SW 1271 (cell line): ENCODE results near the gene GABBR2.
A peak's percentile ranks its signal among the peaks of the same experiment; 100 is the strongest.
"Not testable (repeated sequence)": the region's sequence is repeated elsewhere in the genome, so short reads cannot be mapped to it uniquely, and the experiment has no call there.

Source experiments
- DNase-seq, 2 experiments: peaks; one replicate each; lab custom pipeline; 2025; lab: John Stamatoyannopoulos, UW

Gene GABBR2

DNA sequence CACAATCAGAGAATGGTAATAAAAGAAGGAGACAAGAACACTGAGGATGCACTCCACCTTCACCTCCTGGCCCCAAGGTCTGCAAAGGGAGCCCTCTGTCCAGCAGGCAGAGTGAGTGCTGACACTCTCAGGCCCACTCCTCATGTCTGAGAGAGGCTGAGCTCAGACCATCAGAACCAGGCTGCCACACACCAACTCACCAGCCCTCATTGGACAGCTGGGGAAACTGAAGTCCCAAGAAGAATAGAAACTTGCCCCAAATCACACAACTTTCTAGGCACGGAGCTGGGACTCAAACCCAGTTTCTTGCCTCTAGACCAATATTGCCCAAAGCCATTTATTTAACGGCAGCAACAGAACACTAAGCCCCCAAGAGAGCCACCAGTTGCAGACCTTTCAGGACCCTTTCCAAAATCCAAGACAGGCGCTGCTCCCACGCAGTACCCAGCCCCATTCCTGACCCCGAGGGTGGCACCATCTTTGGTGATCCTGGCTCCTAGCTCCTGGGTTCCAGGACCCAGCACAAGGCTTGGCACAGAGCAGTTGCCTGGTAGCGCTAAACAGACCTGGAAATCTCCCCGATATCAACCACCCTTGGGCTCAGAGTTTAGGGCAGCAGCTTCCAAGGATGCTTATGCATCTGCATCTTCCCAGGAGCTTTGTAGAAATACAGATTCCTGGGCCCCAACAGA lies 192.4 kb downstream of the GABBR2 start:
- DNase-seq: no peak

DNA sequence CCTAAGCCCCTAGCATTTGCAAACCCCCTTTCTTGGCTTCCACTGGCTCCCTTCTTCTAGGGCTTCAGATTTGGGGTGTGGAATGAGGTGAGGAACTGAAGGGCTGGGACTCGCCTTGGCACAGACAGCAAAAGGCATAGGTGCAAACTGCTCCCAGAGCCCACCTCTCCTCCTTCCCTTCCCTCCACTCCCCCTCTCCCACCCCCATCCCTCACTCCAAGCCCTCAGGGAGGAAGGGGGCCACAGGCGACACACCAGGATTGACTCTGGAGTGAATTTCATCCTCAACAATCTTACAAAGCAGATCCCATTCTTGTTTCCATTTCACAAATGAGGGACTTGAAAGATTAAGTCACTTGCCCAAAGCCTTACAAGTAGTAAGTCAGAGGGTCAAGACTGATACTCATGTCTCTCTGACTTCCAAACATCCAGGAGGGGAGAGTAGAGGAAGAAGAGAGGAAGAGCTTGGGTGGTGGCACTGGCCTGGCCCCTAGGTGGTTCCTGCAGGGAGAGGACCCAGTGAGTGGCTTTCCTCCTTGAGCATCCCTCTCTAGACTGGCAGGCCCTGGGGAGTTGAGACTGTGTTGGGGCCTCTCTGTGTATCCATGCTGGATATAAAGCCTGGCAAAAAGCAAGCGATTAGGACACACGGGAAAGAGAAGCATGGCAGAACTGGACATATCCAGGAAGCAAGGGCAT lies 193.1 kb downstream of the GABBR2 start:
- DNase-seq: no peak

DNA sequence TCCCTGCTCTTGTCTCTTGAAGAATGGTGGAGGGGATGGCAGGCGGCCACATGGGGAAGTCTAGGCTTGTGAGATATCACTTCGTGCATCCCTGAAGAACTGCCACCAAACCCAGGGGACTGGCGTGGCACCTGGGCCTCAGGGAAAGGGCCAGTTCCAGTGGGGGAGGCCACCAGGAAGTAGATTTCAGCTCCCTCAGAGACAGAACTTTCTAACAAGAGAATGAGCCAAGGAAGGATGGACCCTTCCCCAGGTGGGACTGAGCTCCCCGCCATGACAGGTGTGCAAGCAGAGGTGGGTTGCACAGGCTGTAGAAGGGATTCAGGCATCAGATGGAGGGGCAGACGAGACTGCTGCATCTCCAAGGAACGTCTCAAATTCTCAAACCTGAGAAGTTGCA lies 193.9 kb downstream of the GABBR2 start:
- no peak for DNase-seq

DNA sequence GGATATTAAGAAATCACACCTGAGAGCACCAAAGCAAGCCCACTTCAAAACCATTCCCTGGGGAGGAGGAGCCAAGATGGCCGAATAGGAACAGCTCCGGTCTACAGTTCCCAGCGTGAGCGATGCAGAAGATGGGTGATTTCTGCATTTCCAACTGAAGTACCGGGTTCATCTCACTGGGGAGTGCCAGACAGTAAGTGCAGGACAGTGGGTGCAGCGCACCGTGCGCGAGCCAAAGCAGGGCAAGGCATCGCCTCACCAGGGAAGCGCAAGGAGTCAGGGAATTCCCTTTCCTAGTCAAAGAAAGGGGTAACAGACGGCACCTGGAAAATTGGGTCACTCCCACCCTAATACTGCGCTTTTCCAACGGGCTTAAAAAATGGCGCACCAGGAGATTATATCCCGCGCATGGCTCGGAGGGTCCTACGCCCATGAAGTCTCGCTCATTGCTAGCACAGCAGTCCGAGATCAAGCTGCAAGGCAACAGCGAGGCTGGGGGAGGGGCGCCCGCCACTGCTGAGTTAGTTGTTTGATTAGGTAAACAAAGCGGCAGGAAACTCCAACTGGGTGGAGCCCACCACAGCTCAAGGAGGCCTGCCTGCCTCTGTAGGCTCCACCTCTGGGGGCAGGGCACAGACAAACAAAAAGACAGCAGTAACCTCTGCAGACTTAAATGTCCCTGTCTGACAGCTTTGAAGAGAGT lies 200.4 kb downstream of the GABBR2 start:
- not testable (repeated sequence) for DNase-seq

DNA sequence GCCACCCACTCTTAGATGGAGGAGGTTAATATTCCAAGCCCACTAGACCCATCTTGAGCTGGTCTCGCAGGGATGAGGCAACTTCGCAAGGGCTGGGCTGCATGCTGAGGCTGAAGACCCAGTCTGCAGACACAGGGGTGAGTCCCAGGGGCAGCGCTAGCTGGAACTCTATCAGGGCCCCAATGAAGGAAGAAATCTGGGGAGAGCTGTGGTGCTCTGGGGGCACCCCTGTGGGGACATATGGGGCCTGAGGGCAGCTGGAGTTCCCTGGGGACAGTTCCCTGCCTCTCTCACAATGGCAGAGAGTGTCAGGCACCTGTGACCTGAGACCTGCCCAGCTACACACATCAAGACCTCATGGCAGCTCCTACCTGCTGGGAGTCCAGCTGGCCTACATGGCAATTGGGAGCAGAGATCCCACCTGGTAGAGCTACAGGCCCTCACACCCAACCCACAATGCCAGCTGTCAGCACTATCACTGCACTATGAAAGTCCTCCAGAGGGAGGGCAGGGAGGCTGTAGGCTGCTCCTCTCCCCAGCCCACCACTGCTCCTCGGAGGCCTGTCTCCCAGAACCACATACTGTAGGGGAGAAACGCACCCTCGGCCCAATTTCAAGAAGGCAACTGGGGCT lies 202.2 kb downstream of the GABBR2 start:
- DNase-seq: no peak

DNA sequence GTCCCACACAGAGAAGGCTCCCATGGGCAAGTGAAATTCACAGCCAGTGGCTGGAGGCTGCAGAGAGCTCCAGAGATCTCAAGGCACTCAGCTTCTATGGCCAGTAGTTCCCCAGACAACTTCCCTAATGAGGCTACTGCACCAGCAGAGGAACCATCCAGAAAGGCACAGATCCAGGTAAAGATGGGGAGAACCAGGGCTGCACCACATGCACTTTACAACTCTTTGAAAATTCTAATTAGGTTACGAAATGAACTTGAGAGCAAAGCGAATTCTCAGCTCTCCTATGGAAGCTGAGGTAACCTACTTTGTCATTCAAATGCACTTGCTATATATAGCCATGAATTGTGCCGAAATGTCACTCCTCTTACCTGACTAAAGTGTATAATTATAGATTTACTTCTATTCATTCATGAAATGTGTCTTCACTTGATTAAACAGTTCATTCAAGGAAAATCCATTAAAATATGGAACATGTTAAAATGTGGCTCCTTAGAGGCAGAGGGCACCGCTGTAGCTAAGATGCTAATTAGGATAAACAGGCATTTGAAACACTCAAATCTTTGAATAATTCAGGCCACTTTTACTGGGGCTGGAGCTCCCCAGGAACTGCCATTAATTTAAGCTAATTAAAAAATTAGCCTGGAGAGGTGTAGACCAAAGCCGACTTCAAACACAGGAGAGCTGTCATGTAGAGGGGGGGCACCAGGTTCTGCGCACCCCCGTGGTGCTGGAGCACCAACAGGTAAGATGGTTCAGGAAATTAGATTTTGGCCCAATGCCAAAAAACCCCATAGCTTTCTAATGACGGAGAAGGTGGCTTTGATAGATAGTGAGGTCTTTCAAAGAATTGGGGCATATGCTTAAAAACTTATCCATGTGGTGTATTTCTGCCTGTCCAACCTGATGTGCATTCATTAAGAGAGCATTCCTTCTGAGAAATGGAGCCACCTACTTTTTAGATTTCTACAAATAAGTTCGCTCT lies 204.1 kb downstream of the GABBR2 start:
- DNase-seq: no peak

DNA sequence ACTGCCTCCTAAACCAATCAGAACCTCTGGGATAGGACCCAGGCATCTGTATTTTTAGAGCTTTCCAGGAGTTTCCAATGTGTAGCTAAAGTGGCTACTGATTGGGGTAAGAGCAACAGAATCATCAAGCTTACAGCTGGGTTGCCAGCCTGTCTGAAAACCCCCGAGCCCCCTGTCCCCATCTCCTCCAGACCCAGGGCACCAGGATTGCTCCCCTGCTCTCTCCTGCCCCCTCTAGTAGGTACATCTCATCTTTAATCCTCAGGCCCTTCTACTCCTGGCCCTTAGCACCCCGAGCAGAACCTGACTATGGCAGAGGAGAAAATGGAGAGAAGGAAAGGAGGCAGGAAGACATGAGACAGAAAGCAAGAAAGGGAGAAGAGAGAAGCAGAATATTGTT lies 204.9 kb downstream of the GABBR2 start:
- no peak for DNase-seq

DNA sequence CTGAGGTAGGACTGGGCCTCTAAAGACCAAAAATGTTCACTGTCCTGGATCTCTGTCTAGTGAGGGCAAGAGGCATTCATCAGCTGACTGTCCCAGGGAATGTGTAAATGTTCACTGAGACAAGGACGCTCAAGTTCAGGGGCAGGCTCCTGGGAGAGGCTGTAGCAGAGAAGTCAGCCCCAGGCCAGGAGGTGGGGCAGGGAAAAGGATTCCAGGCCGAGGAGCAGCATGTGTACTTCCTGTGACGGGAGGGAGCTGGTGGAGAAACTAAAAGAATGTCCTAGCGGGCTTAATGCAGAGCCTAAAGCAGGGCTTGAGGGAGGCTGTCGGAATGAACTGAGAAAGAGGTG lies 205.8 kb downstream of the GABBR2 start:
- no peak for DNase-seq

DNA sequence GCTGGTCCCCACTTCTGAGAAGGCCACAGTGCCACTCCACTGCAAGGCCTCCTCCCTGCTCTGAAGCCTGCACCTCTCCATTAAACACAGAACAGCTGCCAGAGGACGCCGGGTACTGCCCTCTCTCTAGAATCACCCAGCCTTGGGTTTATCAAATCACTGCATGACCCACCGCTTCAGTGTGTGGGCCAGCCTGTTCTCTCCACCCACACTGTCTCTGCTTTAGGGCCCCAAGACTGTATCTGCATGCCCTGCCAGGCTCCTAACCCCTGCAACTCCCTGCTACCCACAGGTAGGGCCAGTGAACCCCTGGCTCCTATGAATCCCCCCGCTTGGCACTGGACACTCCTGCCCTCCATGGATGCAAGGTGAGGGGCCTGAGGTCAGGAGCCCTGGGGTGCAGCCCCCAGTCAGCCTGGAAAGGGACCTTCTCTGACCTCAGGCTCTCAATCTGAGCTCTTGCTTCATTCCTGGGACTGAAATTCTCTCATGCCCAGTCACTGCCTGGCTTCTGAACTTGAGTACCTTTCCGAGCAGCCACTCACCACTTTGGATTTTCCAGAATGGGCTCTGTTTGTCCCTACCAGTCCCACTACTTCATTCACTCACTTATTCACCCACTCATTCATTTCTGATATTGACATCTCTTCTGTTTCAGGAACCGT lies 206.3 kb downstream of the GABBR2 start:
- DNase-seq: no peak

DNA sequence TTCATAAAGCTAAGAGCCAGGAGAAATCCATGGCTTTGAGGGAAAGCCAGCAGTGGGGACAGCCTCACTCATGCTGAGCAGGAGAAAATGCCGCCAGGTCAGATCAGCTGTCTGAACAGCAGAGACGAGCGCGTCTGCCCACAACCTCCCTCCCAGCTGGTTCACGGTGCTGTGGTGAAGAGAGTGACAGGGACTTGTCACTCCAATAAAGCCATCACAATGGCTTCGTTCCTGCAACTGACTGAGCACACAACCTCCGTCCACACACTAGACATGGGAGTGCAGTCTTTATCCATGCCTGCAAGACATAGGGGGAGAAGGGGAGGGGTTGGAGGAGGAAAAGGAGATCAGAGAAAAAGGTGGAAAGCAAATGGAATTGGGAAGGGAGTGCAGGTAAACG lies 206.9 kb downstream of the GABBR2 start:
- no peak for DNase-seq

DNA sequence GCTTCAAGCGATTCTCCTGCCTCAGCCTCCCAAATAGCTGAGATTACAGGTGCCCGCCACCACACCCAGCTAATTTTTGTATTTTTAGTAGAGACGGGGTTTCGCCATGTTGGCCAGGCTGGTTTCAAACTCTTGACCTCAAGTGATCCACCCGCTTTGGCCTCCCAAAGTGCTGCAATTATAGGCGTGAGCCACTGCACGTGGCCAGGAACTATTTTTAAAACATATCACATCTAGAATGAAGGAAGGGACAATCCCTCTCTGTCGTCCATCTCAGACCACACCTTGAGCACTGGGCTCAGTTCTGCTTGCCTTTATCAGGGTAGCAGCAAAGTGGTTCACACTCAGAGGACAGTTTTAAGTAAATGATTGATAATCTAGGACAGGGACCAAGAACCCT lies 207.5 kb downstream of the GABBR2 start:
- DNase-seq: not testable (repeated sequence)

DNA sequence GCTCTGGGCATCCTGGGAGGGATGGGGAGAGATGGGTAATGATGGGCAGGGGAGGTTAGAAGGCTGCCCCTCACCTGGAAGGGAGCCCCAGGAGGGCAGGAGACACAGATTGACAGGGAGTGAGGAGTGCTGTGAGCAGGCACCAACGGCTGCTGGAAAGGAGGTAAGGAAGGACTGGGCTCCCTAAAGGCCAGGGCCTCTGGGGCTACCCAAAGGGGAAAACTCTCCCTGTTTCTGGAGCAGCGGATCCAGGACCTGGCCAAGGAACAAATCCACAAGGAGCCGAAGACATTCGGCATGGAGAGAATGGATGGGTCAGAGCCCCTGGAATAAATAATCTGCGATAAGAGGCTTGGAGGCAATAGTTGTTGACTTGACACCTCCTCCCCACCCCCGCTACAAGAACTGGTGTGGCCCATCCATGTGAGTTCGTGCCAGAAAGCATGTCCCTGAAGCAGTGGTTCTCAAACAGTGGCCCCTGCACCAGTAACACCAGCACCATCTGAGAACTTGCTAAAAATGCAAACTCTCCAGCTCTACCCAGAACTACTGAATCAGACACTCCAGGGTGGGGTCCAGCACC lies 208.3 kb downstream of the GABBR2 start:
- DNase-seq: no peak

DNA sequence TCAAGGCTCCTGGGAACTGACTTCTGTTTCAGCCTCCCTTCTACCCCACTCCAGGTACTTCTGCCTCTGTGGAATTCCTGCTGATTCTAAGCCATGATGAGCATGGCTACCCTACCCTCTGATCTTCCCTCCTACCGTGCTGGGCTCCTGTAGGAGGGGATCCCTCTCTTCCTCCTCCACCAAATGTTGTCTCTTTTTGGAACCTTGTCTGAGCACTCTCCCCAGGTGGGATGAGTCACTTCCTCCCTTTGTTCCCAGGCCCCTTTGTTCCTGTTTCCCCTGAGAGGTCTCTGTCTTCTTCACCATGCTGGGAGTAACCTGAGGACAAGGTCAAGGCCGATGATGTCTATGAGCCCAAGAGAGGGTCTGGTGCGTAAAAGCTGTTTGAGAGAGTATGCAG lies 213.2 kb downstream of the GABBR2 start:
- no peak for DNase-seq

DNA sequence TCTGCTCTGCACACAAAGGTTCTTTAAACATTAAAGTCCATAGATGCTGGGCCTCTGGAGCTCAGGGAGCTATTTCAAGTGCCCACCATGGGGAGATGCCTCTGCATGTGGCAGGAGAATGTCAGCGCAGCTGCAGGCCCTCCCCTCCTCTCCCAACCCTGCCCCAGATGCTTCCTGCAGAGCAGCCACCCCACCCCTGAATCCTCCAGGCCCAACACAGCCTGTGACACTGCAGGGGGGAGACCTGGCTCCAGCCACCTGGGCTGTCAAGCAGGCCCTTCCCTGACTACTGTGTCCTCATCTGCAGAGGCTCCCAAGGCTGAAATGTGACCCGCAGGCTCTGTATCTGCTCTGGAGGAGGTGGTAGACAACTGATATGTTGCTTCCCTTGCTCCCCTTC lies 213.9 kb downstream of the GABBR2 start:
- DNase-seq: no peak

DNA sequence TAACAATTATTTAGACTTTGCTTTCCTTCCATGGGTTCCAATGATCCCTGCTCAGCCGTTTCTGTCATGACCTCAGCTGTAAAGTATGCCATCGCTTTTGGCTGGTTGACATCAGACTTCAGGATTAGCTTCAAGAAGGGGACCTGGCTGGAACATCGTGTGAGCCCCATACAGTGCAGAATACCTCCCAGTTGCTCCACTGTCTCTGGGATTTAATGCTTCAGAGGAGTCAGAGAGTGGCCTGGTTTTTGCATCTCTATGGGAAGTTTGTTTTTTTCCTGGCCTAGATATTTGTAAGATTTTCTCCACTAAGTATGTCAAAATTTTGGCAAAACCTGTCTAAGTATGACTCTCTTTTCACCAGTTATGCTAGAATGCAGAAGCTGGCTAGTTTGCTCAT lies 216.9 kb downstream of the GABBR2 start:
- no peak for DNase-seq

DNA sequence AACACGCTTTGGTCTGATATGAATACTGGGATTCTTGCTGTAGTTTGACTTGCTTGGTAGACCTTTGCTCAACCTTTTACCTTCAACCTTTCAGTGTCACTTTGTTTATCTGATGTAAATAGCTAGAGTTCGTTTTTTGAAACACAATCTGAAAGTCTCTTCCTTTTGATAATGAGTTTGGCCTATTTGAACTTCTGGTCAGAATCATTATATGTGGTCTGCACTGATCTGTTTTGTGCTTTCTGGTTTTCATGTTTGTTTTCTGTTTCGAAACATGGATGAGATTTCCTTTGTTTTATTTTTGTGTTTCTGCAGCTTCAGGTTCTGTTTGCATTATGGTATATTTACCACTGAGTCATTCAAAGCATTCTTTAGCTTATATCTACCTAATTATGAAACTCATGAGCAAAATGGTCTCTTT lies 217.5 kb downstream of the GABBR2 start:
- no peak for DNase-seq

DNA sequence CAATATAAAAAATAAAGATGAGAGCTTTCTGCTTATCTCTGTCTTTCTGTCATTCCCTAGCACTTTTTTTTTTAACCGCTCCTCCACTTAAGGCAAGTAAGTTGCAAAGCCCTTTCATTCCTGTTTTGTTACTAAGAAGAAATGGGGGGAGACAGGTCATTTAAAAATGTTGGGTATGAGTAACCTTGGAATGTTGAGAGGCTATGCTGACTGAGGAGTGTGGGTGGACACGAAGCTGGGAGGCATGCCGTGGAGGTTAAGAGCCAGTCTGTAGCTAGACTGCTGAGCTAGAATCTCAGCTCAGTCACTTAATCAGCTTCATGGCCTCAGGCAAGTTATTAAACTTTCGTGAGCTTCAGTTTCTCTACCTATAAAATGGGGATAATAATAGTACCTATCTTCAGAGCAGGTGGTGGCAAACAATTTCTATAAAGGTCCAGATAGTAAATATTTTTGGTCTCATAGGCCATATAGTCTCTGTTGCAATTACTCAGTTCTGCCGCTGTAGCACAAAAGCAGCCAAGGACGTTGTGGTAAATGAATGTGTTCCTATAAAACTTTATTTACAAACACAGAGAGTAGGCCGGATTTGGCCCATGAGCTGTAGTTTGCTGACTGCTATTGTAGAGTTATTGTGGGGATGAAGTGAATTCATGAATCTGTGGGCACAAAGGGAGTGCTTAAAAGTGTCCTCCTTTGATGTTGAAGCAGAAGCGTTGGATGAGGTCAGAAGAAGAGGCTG lies 220.0 kb downstream of the GABBR2 start:
- peak; percentile 6 to 67 for DNase-seq

DNA sequence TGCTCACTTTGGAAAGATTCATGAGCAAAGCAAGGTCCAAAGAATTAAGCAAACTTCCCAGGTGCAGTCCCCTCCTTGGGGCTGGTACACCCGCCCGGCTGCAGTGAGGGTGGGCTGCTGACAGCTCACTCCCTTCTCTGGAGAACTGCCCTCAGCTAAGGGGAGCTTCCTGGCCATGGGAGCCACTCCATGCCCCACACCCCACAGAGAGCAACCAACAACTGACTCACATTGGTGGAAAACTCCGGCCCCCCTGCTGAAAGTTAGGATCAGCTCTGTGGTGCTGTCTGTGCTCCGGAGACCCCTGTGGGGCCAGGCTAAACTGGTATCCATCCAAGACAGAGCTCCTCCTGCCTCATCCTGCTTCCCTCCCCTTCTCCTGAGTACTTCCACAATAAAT lies 223.0 kb downstream of the GABBR2 start:
- DNase-seq: no peak

DNA sequence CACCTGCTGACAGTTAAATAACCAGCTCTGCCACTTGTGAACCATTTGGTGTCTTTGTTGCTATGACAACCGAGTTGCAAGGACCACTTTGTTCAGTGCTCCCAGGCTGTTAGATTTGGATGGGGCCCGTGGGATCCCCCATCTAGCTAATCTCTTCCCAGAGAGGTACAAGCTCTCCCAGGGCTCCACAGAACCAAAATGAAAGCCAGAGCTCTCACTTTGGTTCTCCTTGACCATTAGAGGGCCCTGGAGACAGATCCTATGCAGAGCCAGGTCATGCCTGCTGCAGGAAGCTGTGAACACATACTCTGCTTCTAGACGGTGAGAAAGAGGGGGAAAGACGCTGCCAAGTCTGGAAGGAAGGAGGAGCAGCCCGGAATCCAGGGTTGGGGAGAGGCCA lies 224.6 kb downstream of the GABBR2 start:
- DNase-seq: no peak

DNA sequence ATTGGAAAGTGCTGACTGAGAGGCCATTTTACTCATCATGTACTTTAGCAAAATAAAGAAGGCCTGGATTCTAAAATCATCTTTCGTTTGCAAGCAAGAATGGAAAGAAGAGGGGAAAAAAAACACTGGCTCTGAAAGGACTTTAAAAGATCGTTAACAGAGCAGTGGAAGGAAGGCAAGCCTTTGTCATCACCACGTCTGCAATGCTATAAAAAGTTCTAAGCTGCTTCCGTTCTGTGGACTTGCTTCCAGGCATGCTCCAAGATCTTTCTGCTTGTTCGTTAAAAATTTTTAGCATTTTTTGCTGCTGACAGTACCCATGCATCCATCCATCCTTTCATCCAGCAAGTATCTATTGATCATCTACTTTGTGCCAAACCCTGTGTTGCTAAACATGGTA lies 226.5 kb downstream of the GABBR2 start:
- DNase-seq: no peak
